GM18951 (cell line): Measurements from ENCODE around the gene GNAI2.
"Not testable (repeated sequence)": the region's sequence is repeated elsewhere in the genome, so short reads cannot be mapped to it uniquely, and the experiment has no call there.

ENCODE experiments used
- POLR2A ChIP-seq: IDR thresholded peaks from 4 replicates; pipeline ENCODE4 v1.6.1; 2011; ENCODE audit warnings: mild to moderate bottlenecking; ENCODE audit not compliant: insufficient read length, insufficient read depth; ENCODE audit errors: extremely low read depth
- in situ Hi-C: fragments of 300-500 bp; cut with MboI; formaldehyde crosslinking; loops from one replicate; pipeline ENCODE4 v1.12.0; 2022; ENCODE audit warnings: low sequenced_read_pairs, mixed read lengths, inconsistent platforms; ENCODE audit not compliant: unreplicated experiment

GNAI2 gene

DNA sequence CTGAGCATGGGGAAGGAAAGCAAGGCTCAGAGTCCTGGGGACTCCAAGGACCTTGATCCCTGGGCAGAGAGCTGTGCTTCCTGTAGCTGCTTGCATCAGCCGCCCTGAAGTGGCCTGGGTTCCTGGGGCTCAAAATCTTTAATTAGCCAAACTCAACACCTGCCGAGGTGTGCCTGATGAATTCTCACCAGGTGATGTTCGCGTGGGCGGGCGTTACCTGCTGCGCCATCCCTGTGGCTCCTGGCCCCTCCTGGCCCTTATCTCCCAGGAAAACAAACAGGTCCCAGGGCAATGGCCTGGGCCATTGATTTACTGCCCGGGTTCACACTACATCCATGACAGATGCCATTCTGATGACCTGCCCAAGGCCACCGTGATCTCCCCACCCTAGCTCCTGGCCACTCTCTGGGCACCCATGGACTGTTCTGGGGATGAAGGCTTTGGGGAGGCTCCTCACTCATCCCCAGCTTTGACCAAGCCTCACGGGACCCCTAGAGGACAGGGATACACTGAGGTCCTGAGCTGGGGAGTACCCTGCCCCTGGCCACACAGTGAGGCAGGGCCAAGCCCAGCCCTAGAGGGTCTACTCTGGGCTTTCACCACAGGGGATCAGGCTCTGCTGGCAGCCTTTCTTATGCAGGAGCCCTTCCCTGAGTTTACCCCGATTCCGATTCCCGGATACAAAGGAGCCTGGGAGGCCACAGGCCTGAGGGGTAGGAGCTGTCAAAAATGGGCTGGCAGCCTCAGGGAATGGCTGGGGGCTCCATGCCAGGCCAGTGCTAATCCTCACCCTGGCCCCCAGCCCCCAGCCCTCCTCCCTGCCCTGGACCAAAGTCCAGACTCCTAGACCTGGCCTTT is 25.3 kb upstream of the GNAI2 start:
- TF ChIP-seq POLR2A = no peak
- in situ Hi-C loops = no loop called here

DNA sequence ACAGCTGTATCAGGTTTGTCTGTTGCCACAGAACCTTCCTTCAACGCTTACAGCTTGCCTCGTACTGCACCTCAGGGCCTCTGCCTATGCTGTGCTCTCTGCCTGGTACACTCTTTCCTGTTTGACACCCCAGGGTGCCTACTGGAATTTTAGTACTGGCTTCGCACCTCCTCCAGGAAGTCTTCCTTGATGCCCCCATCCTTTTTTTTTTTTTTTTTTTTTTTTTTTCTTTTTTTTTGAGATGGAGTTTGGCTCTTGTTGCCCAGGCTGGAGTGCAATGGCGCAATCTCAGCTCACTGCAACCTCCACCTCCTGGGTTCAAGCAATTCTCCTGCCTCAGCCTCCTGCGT is 24.7 kb upstream of the GNAI2 start:
- in situ Hi-C loops = not testable (repeated sequence)

DNA sequence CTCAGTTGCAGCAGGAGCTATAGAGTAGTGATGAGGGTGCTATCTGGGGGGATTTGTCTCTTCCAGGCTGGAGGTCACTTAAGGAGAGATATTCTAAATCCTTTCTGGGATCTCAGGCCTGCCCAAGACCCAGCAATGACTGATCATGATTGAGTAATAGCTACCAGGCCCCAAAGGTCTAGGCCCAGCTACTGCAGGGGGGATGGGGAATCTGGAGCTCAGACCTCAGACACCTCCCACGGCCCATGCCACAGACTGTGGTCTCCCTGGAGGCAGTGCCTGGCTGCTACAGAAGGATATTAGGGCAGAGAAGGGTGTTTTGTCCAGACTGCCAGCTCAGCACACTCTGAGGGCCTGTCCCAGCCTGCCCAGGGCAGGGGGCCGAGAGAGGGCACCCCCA is 24.1 kb upstream of the GNAI2 start:
- in situ Hi-C loops = no loop called here
- no peak for TF ChIP-seq POLR2A

DNA sequence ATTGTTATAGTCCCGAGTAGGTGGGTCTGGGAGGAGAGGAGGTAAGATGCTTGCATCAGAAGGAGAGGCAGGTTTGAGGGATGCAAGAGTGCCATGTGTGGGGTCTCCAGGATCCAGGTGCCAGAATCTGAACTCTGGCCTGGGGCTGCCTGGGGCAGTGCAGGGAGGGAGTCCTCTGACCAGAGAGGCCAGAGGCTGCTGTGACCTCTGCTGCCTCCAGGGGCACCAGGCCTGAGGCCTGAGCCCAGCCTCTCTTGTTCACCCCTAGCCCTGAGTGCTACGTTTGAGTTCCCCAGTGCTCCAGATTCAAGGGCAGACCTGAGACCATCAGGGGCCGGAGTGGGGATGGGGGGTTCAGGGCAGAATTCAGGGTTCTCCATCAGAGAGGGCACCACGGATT is 23.5 kb upstream of the GNAI2 start:
- no peak for TF ChIP-seq POLR2A
- in situ Hi-C loops = no loop called here

DNA sequence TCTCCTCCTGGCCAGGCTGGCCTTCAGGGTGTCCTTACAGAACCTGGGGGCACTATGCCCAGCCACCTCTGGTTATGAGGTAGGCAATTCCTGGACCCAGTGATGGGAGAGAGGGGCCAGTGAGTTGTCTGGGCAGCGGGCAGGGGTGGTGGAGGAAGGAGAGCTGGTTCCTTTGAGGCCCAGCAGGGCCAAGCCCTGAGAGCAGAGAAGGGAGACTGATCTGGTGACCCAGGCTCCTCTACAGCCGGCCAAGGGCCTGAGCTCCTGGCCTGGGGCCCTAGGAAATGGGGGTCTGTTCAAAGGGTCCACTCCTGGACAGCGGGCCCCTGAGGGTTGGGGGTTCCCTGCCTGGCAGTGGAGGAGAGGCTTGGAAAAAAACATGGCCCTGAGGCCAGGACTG is 23.0 kb upstream of the GNAI2 start:
- in situ Hi-C loops = no loop called here
- TF ChIP-seq POLR2A = no peak

DNA sequence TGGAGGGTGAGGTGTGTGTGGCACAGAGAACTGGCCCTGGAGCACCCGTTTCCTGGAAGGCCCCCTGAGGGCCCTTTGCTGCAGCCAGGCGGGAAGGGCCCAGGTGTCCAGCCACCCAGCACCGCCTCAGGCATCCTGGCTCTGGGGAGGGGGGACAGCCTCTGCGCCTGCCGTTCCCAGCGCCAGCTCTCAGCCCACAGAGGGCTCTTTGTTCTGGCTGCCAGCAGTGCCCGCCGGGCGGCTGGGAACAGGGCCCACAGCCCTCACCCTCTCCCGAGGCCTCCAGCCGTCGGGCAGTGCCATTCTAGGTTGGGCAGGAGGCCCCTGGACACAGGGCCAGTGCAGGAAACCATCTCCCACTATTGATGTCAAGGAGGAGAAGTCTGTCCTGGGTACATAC is 22.6 kb upstream of the GNAI2 start:
- in situ Hi-C loops = no loop called here

DNA sequence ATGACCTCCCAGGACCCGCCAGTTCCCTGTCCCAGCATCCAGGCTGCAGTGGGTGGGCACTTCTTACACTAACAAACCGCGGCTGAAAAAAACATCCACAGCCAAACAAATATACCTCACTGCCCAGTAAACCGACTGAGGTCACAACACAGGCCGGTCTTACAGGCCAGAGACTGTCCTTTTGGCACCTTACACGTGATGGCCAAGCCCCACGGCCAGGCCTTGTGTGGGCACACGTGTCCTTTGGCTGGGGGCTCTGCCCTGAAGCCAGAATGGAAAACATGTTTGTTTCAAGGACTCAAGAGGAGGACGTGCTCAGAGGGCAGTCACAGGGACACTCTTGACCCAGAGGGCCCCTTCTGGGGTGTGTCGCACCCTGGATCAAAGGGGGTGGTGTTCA is 21.2 kb upstream of the GNAI2 start:
- no peak for TF ChIP-seq POLR2A
- in situ Hi-C loops = no loop called here

More for the DNA sequence above, 22.6 kb upstream of the GNAI2 start:
- TF ChIP-seq POLR2A = no peak

DNA sequence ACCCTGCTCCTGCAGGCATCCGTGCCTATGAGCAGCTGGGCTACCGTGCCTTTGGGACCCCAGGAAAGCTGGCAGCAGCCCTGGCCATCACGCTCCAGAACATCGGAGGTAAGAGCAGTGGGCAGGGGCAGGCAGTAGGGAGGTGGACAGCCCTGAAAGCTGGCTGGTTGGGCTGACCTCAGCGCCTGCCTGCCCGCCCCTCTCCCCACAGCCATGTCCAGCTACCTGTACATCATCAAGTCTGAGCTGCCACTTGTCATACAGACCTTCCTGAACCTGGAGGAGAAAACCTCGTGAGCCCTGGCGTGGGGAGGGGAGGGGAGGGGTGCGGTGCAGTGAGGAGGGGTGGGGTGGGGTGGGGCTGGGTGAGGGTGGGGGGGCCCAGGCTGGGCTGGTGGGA is 20.5 kb upstream of the GNAI2 start:
- no peak for TF ChIP-seq POLR2A
- in situ Hi-C loops = no loop called here

DNA sequence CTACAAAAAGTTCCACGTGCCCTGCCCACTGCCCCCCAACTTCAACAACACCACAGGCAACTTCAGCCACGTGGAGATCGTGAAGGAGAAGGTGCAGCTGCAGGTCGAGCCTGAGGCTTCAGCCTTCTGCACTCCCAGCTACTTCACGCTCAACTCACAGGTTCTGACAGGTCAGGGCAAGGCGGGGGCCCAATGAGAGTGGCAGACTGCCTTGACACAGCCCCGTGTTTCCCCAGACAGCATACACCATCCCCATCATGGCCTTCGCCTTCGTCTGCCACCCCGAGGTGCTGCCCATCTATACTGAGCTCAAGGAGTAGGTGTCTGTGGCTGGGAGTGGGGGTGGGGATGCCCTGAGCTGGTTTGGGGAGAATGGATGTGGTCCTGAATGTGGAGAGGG is 18.3 kb upstream of the GNAI2 start:
- in situ Hi-C loops = no loop called here
- no peak for TF ChIP-seq POLR2A

DNA sequence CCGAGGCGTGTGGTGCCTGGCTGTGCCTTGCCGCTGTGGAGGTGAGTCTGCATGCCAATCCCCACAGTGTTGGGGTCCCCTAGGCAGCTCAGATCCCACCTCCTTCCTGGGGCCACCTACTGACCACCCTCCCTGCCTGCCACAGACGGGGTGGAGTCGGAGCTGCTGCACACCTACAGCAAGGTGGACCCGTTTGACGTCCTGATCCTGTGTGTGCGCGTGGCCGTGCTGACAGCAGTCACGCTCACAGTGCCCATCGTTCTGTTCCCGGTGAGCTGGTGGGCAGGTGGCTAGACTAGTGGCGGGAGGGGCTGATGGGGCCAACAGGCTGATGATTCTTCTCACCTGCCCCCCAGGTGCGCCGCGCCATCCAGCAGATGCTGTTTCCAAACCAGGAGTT is 17.6 kb upstream of the GNAI2 start:
- TF ChIP-seq POLR2A = no peak
- in situ Hi-C loops = no loop called here

DNA sequence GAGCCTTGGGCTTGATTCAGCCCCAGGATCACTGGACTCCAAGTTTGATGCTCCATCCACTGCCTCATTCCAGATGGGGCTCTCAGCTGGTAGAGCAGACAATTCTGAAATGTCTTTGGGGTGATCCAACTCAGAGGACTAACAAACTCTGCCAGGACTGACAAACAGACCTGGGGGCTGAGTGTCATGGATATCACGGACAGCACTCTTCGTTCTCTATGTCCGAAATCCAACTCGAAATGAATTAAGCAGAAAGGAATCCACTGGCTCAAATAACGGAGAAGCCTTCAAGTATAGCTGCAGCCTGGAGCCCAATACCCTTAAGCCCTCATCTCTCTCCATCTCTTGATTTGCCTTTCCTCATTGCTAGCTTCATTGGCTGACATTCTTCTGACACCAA is 16.7 kb upstream of the GNAI2 start:
- TF ChIP-seq POLR2A = no peak

DNA sequence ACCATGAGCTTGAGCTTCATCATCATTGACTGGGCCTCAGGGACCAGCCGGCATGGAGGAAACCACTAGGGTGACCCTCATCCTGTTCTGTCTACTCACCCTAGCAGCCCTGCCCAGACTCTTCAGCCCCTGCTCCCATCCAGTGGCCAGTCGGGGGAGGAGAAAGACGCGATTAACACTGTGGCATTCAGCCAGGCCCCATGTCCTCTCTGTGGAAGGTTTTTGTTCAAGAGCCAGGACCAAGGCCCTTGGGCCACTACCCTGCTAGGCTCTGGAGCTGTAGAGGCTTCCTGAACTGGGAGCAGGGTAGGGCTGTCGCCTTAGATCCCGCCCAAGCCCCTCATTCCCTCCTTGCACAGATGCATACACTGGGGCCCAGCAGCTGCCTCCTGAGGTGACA is 15.9 kb upstream of the GNAI2 start:
- in situ Hi-C loops = no loop called here
- no peak for TF ChIP-seq POLR2A

More for the DNA sequence above, 16.7 kb upstream of the GNAI2 start:
- in situ Hi-C loops = no loop called here

DNA sequence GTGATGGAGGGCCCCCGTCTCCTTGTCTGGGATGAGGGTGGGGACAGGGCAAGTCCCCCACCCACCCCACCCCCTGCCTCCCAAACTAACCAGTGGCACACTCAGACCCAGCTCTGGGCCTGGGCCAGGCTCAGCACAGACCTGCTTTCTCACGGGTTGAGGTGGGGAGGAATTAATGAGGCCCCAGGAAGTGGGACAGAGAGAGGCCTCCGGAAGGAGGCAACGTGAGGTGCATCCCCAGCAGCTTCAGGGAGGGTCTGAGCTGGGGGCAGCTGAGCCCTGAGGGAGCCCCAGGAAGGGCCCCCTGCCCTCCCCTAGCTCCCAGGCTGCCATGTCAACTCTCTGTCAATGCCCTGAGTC is 15.0 kb upstream of the GNAI2 start:
- in situ Hi-C loops = no loop called here
- no peak for TF ChIP-seq POLR2A

DNA sequence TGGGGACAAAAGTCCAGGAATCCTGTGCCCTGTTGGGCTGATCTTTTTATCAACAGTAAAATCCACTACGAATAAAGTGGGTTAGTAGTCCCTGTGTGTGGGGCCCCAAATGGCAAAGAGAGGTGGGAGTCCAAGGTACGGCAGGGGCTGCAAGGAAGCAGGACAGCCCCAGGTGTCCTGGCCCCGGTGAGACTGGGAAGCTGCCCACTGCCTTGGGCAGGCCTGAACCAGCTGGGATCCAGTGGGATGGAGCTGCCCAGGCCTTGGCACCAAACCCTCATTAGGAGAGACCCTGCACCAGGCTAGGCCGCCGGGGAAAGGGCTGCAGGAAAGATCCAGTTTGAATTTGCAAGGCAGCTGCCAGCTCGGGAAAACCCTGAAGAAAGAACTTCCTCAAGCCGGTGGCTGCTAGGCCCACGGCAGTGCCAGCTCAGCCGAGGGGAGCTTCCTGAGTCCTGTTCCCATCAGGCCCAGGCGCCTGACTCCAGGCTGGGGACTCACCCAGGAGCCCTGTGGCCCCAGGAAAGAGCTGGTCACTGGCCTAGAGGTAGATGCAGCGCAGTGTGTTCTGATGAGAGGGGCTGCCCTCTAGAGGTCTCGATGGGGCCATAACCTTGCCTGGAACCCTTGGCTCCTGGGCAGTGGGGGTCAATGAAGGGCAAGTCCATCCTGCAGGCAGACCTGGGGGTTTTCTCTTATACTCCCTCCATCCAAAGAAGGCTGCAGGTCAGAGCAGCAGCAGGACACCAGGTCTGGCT is 14.4 kb upstream of the GNAI2 start:
- no peak for TF ChIP-seq POLR2A
- in situ Hi-C loops = no loop called here
